Gastrocnemius medialis (tissue), 4 donors: Measurements from ENCODE around the gene DVL2. TPM values are rescaled to one million over a fixed set of nuclear protein-coding genes. Genes with fewer than 3 reads are reported as not detected.

Experiments
- ATAC-seq, 2 donors: fragments of 150-250 bp; one replicate each; pipeline ENCODE4 v1.9.1; 2016
- DNase-seq, 2 donors: peaks; one replicate each; pipeline ENCODE4 v3.0.0-alpha.2; 2019
- H3K27ac ChIP-seq, 4 donors: fragments of 200-600 bp; sonication (generic); 1 replicate in 1 of 4; 2 replicates in 3 of 4; pipeline ENCODE4 v1.5.1; 2016 to 2018; ENCODE audit warnings: mild to moderate bottlenecking in 2 of 4, moderate library complexity in 1 of 4
- H3K27me3 ChIP-seq, 3 donors: fragments of 200-600 bp; sonication (generic) in 2 of 3; 1 replicate in 1 of 3; 2 replicates in 2 of 3; pipeline versions ENCODE4 v1.5.1 to v1.6.0; 2016 to 2019; ENCODE audit warnings: mild to moderate bottlenecking in 1 of 3, moderate library complexity in 1 of 3
- H3K36me3 ChIP-seq, 2 donors: fragments of 200-600 bp; sonication (generic) in 1 of 2; one replicate each; pipeline ENCODE4 v1.5.1; 2017 to 2018
- H3K4me1 ChIP-seq, 2 donors: fragments of 200-600 bp; sonication (generic) in 1 of 2; one replicate each; pipeline ENCODE4 v1.5.1; 2016 to 2017; ENCODE audit warnings: mild to moderate bottlenecking in 2 of 2
- H3K4me3 ChIP-seq, 4 donors: fragments of 200-600 bp; sonication (generic) in 3 of 4; 1 replicate in 1 of 4; 2 replicates in 3 of 4; pipeline ENCODE4 v1.5.1; 2016 to 2019; ENCODE audit warnings: mild to moderate bottlenecking in 2 of 4
- H3K9me3 ChIP-seq, 3 donors: fragments of 200-600 bp; sonication (generic) in 2 of 3; 1 replicate in 1 of 3; 2 replicates in 2 of 3; pipeline ENCODE4 v1.5.1; 2016 to 2019
- POLR2A ChIP-seq, 2 donors: fragments of 450-650 bp; IDR thresholded peaks; one replicate each; pipeline ENCODE4 v1.6.1; 2017; ENCODE audit warnings: antibody characterized with exemption in 2 of 2, mild to moderate bottlenecking in 2 of 2, moderate library complexity in 2 of 2
- in situ Hi-C, 4 donors: fragments of 200-750 bp; cut with MboI; loops; one replicate each; pipeline versions ENCODE4 v1.15.0 to v1.8.0; 2017; ENCODE audit warnings: low sequenced_read_pairs in 4 of 4
- intact Hi-C: fragments of 100-400 bp; cut with DNase I; formaldehyde crosslinking; loops from one replicate; pipeline ENCODE4 v1.15.1; 2023; ENCODE audit warnings: low total_unique reads
- total RNA-seq, 4 donors: library from RNA; depleted of rRNA; stranded (reverse); fragments of >200 nt; gene quantifications; one replicate each; pipeline versions ENCODE4 v1.1.0 to v1.2.3, GENCODE V29; 2016
- TF ChIP-seq, protein P1 (sequence below), 5 experiments: fragments of 450-650 bp in 3 of 5; fragments of 200-600 bp in 2 of 5; sonication (generic) in 2 of 5; IDR thresholded peaks in 4 of 5; conservative IDR thresholded peaks in 1 of 5; 1 replicate in 4 of 5; 2 replicates in 1 of 5; pipeline ENCODE4 v1.5.1; 2016 to 2019; ENCODE audit warnings: antibody characterized with exemption in 5 of 5, mild to moderate bottlenecking in 3 of 5, moderate library complexity in 3 of 5

Gene DVL2
- total RNA-seq, 4 donors from 2014 or later = 15.5 to 22.6 (median 20.5) TPM

DNA sequence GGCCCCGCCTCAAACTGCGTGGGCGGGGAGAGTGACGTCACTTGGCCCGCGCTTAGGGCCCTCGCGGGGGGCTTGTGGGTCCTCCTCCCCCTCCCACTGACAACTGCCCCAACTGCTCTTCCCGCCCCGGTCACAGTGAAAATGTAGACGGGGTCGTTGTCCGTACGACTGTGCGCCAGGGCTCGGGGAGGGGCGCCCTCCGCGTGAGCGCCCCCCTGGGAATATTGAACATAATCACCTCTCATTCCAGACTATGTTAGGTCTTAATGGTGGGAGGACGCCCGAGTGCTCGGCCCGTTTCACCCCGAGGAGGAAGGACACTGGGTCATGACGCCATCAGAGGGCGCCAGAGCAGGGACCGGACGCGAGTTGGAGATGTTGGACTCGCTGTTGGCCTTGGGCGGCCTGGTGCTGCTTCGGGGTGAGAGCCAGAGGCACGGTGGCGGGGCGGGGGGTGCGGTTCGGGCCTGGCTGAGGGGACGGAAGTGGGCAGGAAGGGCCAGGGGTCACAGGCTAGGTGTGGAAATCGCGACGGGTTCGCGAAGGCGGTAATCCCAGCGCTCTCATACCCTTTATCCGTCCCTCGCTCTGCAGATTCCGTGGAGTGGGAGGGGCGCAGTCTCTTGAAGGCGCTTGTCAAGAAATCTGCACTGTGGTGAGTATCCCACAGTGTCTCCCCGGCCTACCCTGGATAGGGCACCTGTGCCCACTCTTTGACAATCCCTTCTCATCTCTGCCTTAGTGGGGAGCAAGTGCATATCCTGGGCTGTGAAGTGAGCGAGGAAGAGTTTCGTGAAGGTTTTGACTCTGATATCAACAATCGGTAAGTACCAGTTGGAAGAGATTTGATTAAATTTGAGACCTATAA lies 18.1 kb upstream of the DVL2 start, which contains the start of gene ELP5:
ELP5 (plus strand) TSS at position 40 of the 868 bp plus-strand sequence; CDS start at position 376, 336 bp downstream.
- peaks cover 0 to 32% of the 10 kb centered on the region in 2 donors for H3K36me3 ChIP-seq
- in situ Hi-C loops (loop anchor here in 1 of 4 donors (10.0 kb wide), 1 partner anchor 52 kb away; the partner anchor contains the start of gene EIF5A), intact Hi-C loops (loop anchor here (2.0 to 5.0 kb wide), 4 partner anchors 28 to 435 kb away; partner anchors contain the start of genes EIF5A, SLC2A4, TP53 and WRAP53)
- H3K4me3 ChIP-seq = peak within 1 kb of the TSS; percentile 69 to 98 (median 81)
- H3K9me3 ChIP-seq = no peaks in the 10 kb centered on the region
- no peaks in the 10 kb centered on the region for H3K27me3 ChIP-seq
- DNase-seq (peak; percentile 86 to 92), ATAC-seq (peak; percentile 58 to 61)
- TF ChIP-seq, protein P1, sequence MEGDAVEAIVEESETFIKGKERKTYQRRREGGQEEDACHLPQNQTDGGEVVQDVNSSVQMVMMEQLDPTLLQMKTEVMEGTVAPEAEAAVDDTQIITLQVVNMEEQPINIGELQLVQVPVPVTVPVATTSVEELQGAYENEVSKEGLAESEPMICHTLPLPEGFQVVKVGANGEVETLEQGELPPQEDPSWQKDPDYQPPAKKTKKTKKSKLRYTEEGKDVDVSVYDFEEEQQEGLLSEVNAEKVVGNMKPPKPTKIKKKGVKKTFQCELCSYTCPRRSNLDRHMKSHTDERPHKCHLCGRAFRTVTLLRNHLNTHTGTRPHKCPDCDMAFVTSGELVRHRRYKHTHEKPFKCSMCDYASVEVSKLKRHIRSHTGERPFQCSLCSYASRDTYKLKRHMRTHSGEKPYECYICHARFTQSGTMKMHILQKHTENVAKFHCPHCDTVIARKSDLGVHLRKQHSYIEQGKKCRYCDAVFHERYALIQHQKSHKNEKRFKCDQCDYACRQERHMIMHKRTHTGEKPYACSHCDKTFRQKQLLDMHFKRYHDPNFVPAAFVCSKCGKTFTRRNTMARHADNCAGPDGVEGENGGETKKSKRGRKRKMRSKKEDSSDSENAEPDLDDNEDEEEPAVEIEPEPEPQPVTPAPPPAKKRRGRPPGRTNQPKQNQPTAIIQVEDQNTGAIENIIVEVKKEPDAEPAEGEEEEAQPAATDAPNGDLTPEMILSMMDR (IDR thresholded peaks at IDR 0.05 in 4 of 5, conservative IDR thresholded peaks at IDR 0.05 in 1 of 5) = peak in 3 of 5 experiments; percentile 36 to 54 (median 40)
- peak in 1 of 2 donors; percentile 70 for TF ChIP-seq POLR2A (IDR thresholded peaks at IDR 0.05)
- H3K4me1 ChIP-seq = peaks cover 39 to 43% of the 10 kb centered on the region in 2 donors
- peak within 1 kb of the TSS; percentile 98 to 100 (median 98) for H3K27ac ChIP-seq

DNA sequence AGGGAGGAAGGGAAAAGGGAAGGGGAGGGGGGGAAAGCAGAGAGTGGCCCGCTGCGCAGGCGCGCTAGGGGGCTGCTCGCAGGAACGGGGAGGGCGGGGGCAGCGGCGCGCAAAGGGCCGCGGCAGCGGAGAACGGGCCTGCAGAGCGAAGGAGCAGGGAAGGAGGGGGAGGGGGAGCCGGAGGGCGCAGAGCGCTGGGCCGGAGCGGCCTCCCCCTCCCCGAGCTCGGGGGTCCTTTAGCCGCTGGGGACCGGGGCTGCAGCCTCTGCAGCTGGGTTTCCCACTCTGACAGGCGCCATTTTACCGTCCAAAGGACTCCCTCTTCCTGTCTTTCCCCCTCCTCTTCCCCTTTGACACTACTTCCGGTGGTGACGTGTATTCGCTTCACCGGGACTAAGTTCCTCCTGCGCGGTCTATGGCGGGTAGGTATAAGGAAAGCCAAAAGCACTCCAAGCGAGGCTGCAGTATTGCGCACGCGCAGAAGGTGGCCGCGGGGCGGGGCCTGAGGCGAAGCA lies 17.4 kb upstream of the DVL2 start, which contains the start of gene CTDNEP1:
CTDNEP1 (minus strand) TSS at position 74 of the 515 bp plus-strand sequence. CDS start 438 bp downstream, outside the sequence.
- Histone ChIP-seq H3K4me1 (peaks cover 43 to 44% of the 10 kb centered on the region in 2 donors), H3K36me3 (peaks cover 0 to 28% of the 10 kb centered on the region in 2 donors), H3K27me3 (no peaks in the 10 kb centered on the region), H3K4me3 (peak within 1 kb of the TSS; percentile 69 to 98 (median 81)), H3K27ac (peak within 1 kb of the TSS; percentile 98 to 100 (median 98)), H3K9me3 (no peaks in the 10 kb centered on the region)
- in situ Hi-C loops = loop anchor here in 1 of 4 donors (10.0 kb wide), 1 partner anchor 53 kb away; the partner anchor contains the start of gene EIF5A
- ATAC-seq = peak; percentile 87 to 94
- DNase-seq = peak; percentile 98 to 99
- intact Hi-C loops = loop anchor here (2.0 to 5.0 kb wide), 4 partner anchors 29 to 436 kb away; partner anchors contain the start of genes EIF5A, SLC2A4, TP53 and WRAP53
- TF ChIP-seq POLR2A (IDR thresholded peaks at IDR 0.05) = peak; percentile 73 to 80
- TF ChIP-seq, protein P1 (IDR thresholded peaks at IDR 0.05 in 4 of 5, conservative IDR thresholded peaks at IDR 0.05 in 1 of 5) = no peak

DNA sequence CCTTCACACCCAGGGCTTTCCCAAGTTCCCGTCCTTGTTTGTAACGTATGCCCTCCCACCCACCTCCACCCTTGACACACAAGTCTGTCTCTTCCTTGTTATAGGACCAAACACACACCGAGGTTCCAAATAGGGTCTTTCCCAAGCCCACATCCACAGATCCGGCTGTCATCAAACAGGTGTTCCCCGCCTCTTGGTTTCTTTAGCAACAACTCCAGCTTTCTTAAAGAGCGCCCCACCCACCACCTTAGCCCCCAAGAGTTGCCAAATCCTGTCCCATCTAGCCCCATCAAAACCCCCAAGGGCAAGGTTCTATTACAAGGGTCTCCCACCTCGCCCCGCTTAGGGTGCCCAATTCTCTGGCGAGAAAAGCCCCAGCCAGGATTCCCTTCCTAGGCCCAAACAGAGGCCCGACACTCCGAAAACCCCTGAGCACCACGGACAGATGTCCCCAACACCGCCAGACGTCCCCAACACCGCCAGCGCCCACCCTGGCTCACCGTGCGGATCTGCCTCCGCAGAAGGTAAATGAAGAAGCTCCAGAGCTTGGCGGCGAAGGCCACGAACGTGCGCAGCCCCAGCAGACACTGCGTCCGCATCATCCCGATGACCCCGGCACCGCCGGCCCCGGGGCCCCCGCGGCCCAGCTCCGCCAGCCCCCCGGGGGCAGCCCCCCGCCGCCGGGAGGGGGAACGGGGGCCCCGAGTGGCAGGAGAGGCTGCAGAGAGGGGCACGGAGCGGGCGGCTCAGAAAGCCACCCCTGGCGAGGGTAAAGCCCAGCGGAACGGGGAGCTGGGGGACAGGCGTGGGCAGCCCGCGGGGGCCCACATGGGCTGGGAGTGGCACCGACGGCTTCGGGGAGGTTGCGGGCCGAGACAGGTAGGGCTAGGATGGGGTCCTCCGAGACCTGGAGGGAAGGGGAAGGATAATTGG lies 16.6 kb upstream of the DVL2 start:
- Histone ChIP-seq H3K36me3 (peaks cover 0 to 28% of the 10 kb centered on the region in 2 donors), H3K4me1 (peaks cover 43 to 44% of the 10 kb centered on the region in 2 donors), H3K4me3 (peak overlapping the region; percentile 69 to 98 (median 81)), H3K27ac (peak overlapping the region; percentile 98 to 100 (median 98)), H3K9me3 (no peaks in the 10 kb centered on the region), H3K27me3 (no peaks in the 10 kb centered on the region)
- intact Hi-C loops = loop anchor here (5.0 kb wide), 2 partner anchors 321 to 436 kb away; partner anchors contain the start of genes TP53 and WRAP53
- no peak for ATAC-seq
- in situ Hi-C loops = loop anchor here in 1 of 4 donors (10.0 kb wide), 1 partner anchor 54 kb away; the partner anchor contains the start of gene EIF5A
- no peak for TF ChIP-seq POLR2A (IDR thresholded peaks at IDR 0.05)
- TF ChIP-seq, protein P1 (IDR thresholded peaks at IDR 0.05 in 4 of 5, conservative IDR thresholded peaks at IDR 0.05 in 1 of 5) = no peak
- no peak for DNase-seq
